DMS153 treated with DMSO at 0.1 percent for 48 hours (cell line): ENCODE data around the gene ARMC6.

ENCODE experiments used
- DNase-seq: peaks from one replicate; lab custom pipeline; 2025; ENCODE audit not compliant: unreplicated experiment; lab: John Stamatoyannopoulos, UW

ARMC6 gene

GRCh38 chr19:19033426-19034203 lies at the start of gene ARMC6, which contains the start of gene SUGP2:
ARMC6 (plus strand) TSS chr19:19033603; CDS start chr19:19034210, 607 bp downstream.
SUGP2 (minus strand) TSS chr19:19033517; CDS start chr19:19031071, 2,446 bp downstream.
- DNase-seq = peak; percentile 86

- DNase-seq = no peak
These were observed 49.2 kb upstream of the ARMC6 start for GRCh38 chr19:18984251-18984650.

GRCh38 chr19:18985257-18985656 lies 48.1 kb upstream of the ARMC6 start:
- DNase-seq = no peak

- no peak for DNase-seq
These were observed 45.9 kb upstream of the ARMC6 start for GRCh38 chr19:18987456-18987855.

- no peak for DNase-seq
These were observed 44.1 kb upstream of the ARMC6 start for GRCh38 chr19:18989316-18989715.

- DNase-seq = no peak
These were observed 43.2 kb upstream of the ARMC6 start for GRCh38 chr19:18990128-18990708.

- no peak for DNase-seq
These were observed 42.4 kb upstream of the ARMC6 start for GRCh38 chr19:18991006-18991405.

GRCh38 chr19:18991468-18991867 lies 41.9 kb upstream of the ARMC6 start:
- no peak for DNase-seq

GRCh38 chr19:18992696-18993095 lies 40.7 kb upstream of the ARMC6 start:
- DNase-seq = no peak

- no peak for DNase-seq
These were observed 40.3 kb upstream of the ARMC6 start for GRCh38 chr19:18993115-18993514.

GRCh38 chr19:18995804-18996241 lies 37.6 kb upstream of the ARMC6 start:
- DNase-seq = no peak

- no peak for DNase-seq
These were observed 37.1 kb upstream of the ARMC6 start for GRCh38 chr19:18996351-18996750.

GRCh38 chr19:18996796-18997394 lies 36.5 kb upstream of the ARMC6 start:
- DNase-seq = no peak

- no peak for DNase-seq
These were observed 35.1 kb upstream of the ARMC6 start for GRCh38 chr19:18998276-18998675.

- DNase-seq = no peak
These were observed 34.2 kb upstream of the ARMC6 start for GRCh38 chr19:18999016-18999758.

- DNase-seq = no peak
These were observed 33.3 kb upstream of the ARMC6 start for GRCh38 chr19:18999896-19000620.

- DNase-seq = no peak
These were observed 29.3 kb upstream of the ARMC6 start for GRCh38 chr19:19004144-19004543.

- DNase-seq = no peak
These were observed 27.2 kb upstream of the ARMC6 start for GRCh38 chr19:19006213-19006612.

- no peak for DNase-seq
These were observed 23.5 kb upstream of the ARMC6 start for GRCh38 chr19:19009951-19010350.

GRCh38 chr19:19010551-19010950 lies 22.9 kb upstream of the ARMC6 start:
- DNase-seq = no peak

- DNase-seq = no peak
These were observed 12.3 kb upstream of the ARMC6 start for GRCh38 chr19:19021115-19021514.
